BJ (cell line): ENCODE data around the gene PRKCZ. TPM values are rescaled to one million over a fixed set of nuclear protein-coding genes. Genes with fewer than 3 reads are reported as not detected.

Experiments used
- CTCF ChIA-PET: fragments of 350-600 bp; formaldehyde crosslinking; extraction: SDS; loops from one replicate; lab custom pipeline; 2021; ENCODE audit warnings: antibody characterized with exemption, inconsistent platforms; lab: Yijun Ruan, JAX
- POLR2A ChIA-PET: fragments of 300-600 bp; sonication (Branson Sonifier 250); formaldehyde crosslinking; extraction: SDS; loops from one replicate; lab custom pipeline; 2021; ENCODE audit warnings: antibody characterized with exemption; lab: Charles Lee
- DNase-seq: peaks from one replicate; pipeline ENCODE4 v3.0.0-alpha.2; 2011; ENCODE audit warnings: low read depth
- H3K27me3 ChIP-seq: 2 replicates; pipeline ENCODE4 v1.6.0; 2011; ENCODE audit warnings: low read length; ENCODE audit not compliant: control insufficient read depth, insufficient read depth
- H3K36me3 ChIP-seq: 2 replicates; pipeline ENCODE4 v1.5.1; 2011; ENCODE audit warnings: low read length; ENCODE audit not compliant: control insufficient read depth, insufficient read depth
- H3K4me3 ChIP-seq: 2 replicates; pipeline ENCODE4 v1.5.1; 2011; ENCODE audit warnings: low read depth, mild to moderate bottlenecking, control low read depth, low read length
- polyA plus RNA-seq: library from polyadenylated mRNA; depleted of rRNA; stranded (reverse); fragments of >200 nt; gene quantifications from 2 replicates; pipeline ENCODE4 v1.2.3, GENCODE V29; 2011
- TF ChIP-seq, protein P1 (sequence below): IDR thresholded peaks from 2 replicates; pipeline ENCODE4 v1.5.1; 2011; ENCODE audit warnings: low read depth, mild to moderate bottlenecking, control low read depth, inconsistent platforms, low read length, moderate library complexity; ENCODE audit not compliant: insufficient read depth

The PRKCZ gene
- polyA plus RNA-seq, 1 experiment: 2.3 TPM

DNA sequence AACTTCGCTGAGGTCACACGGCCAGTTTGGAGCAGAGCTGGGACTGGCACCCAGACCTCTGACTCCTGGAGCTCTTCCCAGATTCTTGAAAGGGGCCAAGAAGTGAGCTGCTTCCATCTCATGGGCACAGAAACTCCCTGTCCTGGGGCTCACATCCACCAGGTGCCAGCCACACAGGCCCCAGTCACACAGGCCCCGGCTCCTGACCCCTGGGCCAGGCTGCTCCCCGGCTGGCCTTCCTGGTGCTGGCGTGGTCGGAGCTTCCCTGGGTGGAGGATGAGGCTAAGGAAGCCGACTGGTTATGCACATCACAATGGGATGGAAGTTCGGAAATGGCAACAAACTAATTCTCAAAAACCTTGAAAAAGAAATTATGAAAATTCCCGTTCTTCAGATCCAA, 34.1 kb upstream of the PRKCZ start:
- Histone ChIP-seq H3K4me3 (no peak overlapping the region), H3K36me3 (no peaks in the 10 kb centered on the region), H3K27me3 (peaks cover 29% of the 10 kb centered on the region)
- TF ChIP-seq, protein P1, sequence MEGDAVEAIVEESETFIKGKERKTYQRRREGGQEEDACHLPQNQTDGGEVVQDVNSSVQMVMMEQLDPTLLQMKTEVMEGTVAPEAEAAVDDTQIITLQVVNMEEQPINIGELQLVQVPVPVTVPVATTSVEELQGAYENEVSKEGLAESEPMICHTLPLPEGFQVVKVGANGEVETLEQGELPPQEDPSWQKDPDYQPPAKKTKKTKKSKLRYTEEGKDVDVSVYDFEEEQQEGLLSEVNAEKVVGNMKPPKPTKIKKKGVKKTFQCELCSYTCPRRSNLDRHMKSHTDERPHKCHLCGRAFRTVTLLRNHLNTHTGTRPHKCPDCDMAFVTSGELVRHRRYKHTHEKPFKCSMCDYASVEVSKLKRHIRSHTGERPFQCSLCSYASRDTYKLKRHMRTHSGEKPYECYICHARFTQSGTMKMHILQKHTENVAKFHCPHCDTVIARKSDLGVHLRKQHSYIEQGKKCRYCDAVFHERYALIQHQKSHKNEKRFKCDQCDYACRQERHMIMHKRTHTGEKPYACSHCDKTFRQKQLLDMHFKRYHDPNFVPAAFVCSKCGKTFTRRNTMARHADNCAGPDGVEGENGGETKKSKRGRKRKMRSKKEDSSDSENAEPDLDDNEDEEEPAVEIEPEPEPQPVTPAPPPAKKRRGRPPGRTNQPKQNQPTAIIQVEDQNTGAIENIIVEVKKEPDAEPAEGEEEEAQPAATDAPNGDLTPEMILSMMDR: no peak
- ChIA-PET CTCF (interaction anchor here (1.4 kb wide), 1 partner anchor 29 kb away, joined by 3 read pairs; no protein-coding TSS in a partner anchor), POLR2A (no interaction called here)
- no peak for DNase-seq

DNA sequence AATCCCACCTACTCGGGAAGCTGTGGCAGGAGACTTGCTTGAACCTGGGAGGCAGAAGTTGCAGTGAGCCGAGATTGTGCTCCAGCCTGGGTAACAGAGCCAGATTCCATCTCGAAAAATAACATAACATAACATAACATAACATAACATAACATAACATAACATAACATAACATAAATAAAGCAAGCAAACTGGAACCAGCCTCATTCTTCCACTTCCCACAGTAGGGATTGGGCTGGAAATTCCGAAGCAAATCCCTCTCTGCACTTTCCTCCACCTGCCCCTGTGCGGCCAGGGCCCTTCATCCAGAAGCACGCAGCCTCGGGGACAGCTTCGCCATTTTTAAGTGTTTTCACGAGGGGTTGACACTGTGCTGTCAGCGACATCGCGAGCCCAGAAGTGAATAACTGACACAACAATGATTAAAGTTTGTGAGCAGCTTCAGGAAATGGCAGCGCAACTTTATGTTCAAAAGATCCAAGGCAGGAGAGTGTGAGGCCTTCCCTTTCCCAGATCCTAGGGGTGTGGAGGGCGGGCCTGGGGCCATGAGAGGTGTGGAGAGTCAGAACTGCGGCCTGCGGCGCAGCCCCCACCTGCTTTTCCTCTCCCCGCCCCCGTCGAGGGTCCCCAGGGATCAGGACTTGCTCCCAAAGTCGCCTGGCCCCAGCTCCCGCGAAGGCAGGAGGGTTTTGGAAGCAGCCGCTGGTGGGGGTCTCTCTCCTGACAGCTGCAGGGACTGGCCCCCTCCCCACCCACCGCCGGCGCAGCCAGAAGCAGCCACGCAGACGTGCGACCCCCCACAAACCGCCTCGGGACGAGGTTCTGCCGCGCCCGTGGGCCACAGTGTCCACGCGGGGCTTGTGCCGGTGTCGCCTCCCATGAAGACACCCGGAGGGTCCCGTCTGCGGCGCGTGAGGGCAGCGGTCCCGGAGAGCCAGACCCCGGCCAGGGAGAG, 31.7 kb upstream of the PRKCZ start:
- ChIA-PET CTCF (interaction anchor here (0.6 to 1.3 kb wide), 2 partner anchors 26 to 54 kb away, joined by 3 to 6 read pairs; no protein-coding TSS in a partner anchor), POLR2A (no interaction called here)
- H3K27me3 ChIP-seq: peaks cover 31% of the 10 kb centered on the region
- DNase-seq: no peak
- H3K4me3 ChIP-seq: no peak overlapping the region
- no peaks in the 10 kb centered on the region for H3K36me3 ChIP-seq
- TF ChIP-seq, protein P1: no peak

DNA sequence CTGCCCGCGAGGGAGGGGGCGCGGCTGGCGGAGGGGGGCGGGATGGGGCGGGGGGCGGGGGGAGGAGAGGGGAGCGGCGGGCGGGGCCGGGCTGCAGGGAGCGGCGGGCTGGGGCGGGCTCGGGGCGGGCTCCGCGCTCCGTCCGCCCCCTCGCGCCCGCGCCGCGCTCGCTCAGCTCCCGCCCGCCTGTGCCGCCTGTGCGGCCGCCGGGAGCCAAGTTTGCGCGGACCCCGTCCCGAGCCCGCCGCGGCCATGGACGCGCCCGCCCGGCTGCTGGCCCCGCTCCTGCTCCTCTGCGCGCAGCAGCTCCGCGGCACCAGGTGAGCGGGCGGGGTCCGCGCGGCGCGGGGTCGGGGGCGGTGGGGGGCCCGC, 31.1 kb upstream of the PRKCZ start, which contains the start of gene GABRD:
Gene GABRD, plus strand, starts transcription at position 174 of the 372 bp plus-strand sequence. Its CDS starts 79 bp downstream, at position 253.
- peaks cover 31% of the 10 kb centered on the region for H3K27me3 ChIP-seq
- CTCF ChIA-PET: interaction anchor here (1.3 kb wide), 1 partner anchor 25 kb away, joined by 6 read pairs; no protein-coding TSS in a partner anchor
- no peak for DNase-seq
- POLR2A ChIA-PET: no interaction called here
- TF ChIP-seq, protein P1: no peak
- H3K36me3 ChIP-seq: no peaks in the 10 kb centered on the region
- H3K4me3 ChIP-seq: no peak within 1 kb of the TSS

DNA sequence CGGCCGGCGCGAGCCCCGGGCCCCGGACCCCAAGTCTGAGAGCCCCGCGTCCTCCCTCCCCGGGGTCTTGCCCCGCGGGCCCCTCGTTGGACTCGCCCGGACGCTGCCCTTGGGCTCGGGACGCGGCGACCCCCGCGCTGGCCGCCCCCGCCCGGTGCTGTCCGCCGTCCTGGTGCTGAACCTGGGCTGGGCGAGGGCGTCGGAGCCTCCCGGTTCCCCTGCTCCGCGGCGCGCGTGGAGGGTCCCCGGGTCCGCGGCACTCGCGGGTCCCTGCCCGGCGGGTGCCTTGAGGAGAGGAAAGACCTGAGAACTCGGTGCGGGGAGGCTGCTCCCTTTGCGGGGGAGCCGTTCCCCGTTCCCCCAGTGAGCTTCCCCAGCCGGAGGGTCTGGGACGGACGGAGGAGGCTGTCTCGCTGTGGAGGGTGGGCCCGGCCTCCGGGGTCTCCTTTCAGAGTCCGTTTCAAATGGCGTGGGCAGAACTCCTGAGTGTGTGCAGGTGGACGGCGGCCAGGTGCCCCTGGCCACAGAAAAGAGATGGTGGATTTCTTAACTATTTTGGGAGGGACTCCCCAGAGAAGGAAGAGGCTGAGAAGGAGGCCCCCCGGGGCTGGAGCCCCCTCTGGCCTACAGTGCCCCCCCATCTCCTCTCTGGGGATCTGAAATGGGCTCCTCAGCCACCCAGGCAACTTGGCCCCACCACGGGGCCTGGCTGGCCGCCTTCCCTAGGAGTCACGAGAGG, 30.5 kb upstream of the PRKCZ start:
- DNase-seq: no peak
- Histone ChIP-seq H3K27me3 (peaks cover 31% of the 10 kb centered on the region), H3K4me3 (no peak overlapping the region), H3K36me3 (no peaks in the 10 kb centered on the region)
- ChIA-PET POLR2A (no interaction called here), CTCF (no interaction called here)
- TF ChIP-seq, protein P1: no peak

DNA sequence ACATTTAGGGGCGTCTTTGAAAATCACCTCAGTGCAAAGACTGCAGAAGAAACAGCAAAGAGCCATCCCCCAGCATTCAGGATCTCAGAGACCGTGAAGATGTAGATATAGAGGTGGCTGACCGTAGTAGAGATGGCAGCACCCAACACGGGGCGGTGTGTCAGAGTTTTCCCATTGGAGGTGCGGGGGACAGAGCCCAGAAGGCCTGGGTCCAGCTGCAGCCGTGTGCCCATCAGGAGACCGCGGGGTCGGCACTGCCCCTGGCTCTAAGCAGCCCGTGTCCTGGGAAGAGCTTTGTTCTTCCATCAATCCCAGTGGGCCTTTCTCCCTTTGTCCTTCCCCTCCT, 29.9 kb upstream of the PRKCZ start:
- no peak for DNase-seq
- TF ChIP-seq, protein P1: no peak
- ChIA-PET CTCF (interaction anchor here (3.0 kb wide), 1 partner anchor 24 kb away, joined by 12 read pairs; no protein-coding TSS in a partner anchor), POLR2A (no interaction called here)
- H3K4me3 ChIP-seq: no peak overlapping the region
- peaks cover 31% of the 10 kb centered on the region for H3K27me3 ChIP-seq
- no peaks in the 10 kb centered on the region for H3K36me3 ChIP-seq
